Measurements from ENCODE around the gene MYO9B. TPM values are rescaled to one million over a fixed set of nuclear protein-coding genes. Genes with fewer than 3 reads are reported as not detected.

MYO9B gene
- total RNA-seq, 1 experiment from 2014 or later, result 58.6 TPM

DNA sequence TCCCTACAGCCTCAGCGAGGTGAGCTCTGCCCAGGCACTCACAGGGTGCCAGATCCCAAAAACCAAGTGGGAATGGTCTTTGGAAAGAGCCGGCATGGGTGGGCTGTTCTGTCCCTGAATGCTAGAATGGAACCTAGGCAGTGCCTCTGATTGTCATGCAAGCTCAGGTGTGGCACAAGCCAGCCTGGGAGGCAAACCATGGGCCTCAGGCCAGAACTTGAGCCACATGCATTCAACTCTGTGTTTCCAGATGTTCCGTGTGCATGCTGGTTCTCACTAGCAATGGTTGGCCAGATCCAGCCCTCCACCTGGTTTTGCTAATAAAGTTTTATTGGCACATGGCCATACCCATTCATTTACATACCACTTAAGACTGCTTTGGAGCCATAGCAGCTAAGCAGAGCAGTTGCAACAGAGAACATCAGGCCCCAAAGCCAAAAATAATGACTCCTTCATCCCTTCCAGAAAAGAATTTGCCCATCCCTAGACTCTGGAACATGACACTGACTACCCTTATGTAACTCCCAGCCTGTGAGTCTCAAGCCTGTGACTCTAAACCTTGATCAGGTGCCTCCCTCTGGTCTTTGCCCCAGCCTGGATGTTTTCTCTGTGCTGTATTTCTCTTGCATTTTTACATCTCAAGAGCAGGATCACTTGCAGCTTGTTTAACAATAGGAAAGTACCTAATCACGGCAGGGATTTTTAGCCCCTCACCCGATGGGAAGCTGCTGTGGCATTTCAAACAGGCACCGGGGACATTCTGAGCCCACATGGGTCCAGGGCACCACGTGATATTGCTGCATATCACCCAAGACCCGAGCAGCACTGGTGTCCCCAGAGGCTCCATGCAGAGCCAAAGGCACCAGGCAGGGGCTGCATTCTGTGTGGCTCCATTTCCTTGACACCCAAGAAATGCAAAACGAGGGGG lies 84.2 kb downstream of the MYO9B start:
- peaks cover 3% of the 10 kb centered on the region for H3K27me3 Mint-ChIP-seq (ENCODE audit: low read depth)
- no peaks in the 10 kb centered on the region for H3K9me3 ChIP-seq (ENCODE audit: control insufficient read depth, low read depth, low read length)
- no peaks in the 10 kb centered on the region for H3K79me2 ChIP-seq (ENCODE audit: insufficient read depth, low read length)
- H3K4me1 ChIP-seq (ENCODE audit: insufficient read depth, low read length), result peaks cover 7% of the 10 kb centered on the region; the same call in 1 of the 2 replicates
- no peak overlapping the region for H4K5ac ChIP-seq (ENCODE audit: insufficient read length, low read depth, low read length)
- no peaks in the 10 kb centered on the region for H3K23me2 ChIP-seq (ENCODE audit: insufficient read length, low read depth, low read length, poor library complexity, severe bottlenecking)
- no peak overlapping the region for H3K56ac ChIP-seq (ENCODE audit: insufficient read length, low read depth, low read length)
- DNase-seq, result peak; percentile 91
- TF ChIP-seq, protein P1, sequence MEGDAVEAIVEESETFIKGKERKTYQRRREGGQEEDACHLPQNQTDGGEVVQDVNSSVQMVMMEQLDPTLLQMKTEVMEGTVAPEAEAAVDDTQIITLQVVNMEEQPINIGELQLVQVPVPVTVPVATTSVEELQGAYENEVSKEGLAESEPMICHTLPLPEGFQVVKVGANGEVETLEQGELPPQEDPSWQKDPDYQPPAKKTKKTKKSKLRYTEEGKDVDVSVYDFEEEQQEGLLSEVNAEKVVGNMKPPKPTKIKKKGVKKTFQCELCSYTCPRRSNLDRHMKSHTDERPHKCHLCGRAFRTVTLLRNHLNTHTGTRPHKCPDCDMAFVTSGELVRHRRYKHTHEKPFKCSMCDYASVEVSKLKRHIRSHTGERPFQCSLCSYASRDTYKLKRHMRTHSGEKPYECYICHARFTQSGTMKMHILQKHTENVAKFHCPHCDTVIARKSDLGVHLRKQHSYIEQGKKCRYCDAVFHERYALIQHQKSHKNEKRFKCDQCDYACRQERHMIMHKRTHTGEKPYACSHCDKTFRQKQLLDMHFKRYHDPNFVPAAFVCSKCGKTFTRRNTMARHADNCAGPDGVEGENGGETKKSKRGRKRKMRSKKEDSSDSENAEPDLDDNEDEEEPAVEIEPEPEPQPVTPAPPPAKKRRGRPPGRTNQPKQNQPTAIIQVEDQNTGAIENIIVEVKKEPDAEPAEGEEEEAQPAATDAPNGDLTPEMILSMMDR (conservative IDR thresholded peaks at IDR 0.05), result no peak
- H3K27me3 ChIP-seq (ENCODE audit: insufficient read depth, low read length), result no peaks in the 10 kb centered on the region
- H3K36me3 Mint-ChIP-seq (ENCODE audit: insufficient read depth in 1 of 3, low read depth in 3 of 3), result peaks cover 39 to 58% (median 53%) of the 10 kb centered on the region in 3 experiments
- no peak overlapping the region; the same call in 1 of the 2 replicates for H3K14ac ChIP-seq (ENCODE audit: insufficient read depth, low read length)
- no peak overlapping the region for H2AFZ ChIP-seq (ENCODE audit: low read length)
- H2AK5ac ChIP-seq (ENCODE audit: insufficient read length, low read length), result no peak overlapping the region
- H3K4me3 Mint-ChIP-seq, result peak overlapping the region; percentile 9 to 69; a peak in 4 of 5 replicates
- no peak overlapping the region for H3K27ac ChIP-seq (ENCODE audit: insufficient read length, low read depth, low read length)
- H2BK20ac ChIP-seq (ENCODE audit: low read depth, low read length, poor library complexity, severe bottlenecking), result no peak overlapping the region
- peak overlapping the region; percentile 41 to 95 (median 73) for H3K27ac Mint-ChIP-seq
- no peak overlapping the region for H2BK15ac ChIP-seq (ENCODE audit: low read depth, low read length)
- H3T11ph ChIP-seq (ENCODE audit: low read length), result no peak overlapping the region
- no peak overlapping the region for H2BK12ac ChIP-seq (ENCODE audit: insufficient read length, low read depth, low read length)
- H3K4me2 ChIP-seq (ENCODE audit: insufficient read depth, insufficient read length, low read length), result no peak overlapping the region
- no peaks in the 10 kb centered on the region for H4K20me1 ChIP-seq (ENCODE audit: control insufficient read depth, insufficient read depth, insufficient read length)
- H3K9ac ChIP-seq (ENCODE audit: extremely low read depth, insufficient read length, low read length), result no peak overlapping the region
- no peak overlapping the region for H2BK120ac ChIP-seq (ENCODE audit: low read depth, low read length, poor library complexity, severe bottlenecking)
- no peak overlapping the region for H3K4ac ChIP-seq (ENCODE audit: low read depth, low read length)
- WGBS (ENCODE audit: extremely low coverage, insufficient read length, low lambda C conversion rate), result no CpG with 5 or more reads among the region's 9 CpGs
- no peaks in the 10 kb centered on the region for H3K79me1 ChIP-seq (ENCODE audit: insufficient read depth, low read depth, low read length, poor library complexity, severe bottlenecking)
- H3K9me3 Mint-ChIP-seq, result peaks cover 8 to 12% of the 10 kb centered on the region in 2 experiments
- no peak overlapping the region for H4K8ac ChIP-seq (replicated peaks; ENCODE audit: insufficient read length, low read depth, low read length)
- H3K23ac ChIP-seq (ENCODE audit: insufficient read length, low read depth, low read length), result no peak overlapping the region
- peaks cover 12 to 15% of the 10 kb centered on the region in 2 experiments for H3K4me1 Mint-ChIP-seq
- no peak overlapping the region for H2BK5ac ChIP-seq (ENCODE audit: insufficient read length, low read length)
- H3K18ac ChIP-seq (ENCODE audit: insufficient read length, low read depth, low read length), result no peak overlapping the region
- H4K91ac ChIP-seq (ENCODE audit: insufficient read length, low read depth, low read length), result no peak overlapping the region
